Vagina (tissue), 2 donors: Measurements from ENCODE around the gene NRL.

Experiments
- POLR2AphosphoS5 ChIP-seq, 2 donors: sonication (generic); formaldehyde crosslinking; IDR thresholded peaks; one replicate each; pipeline ENCODE4 v1.9.0; 2017; ENCODE audit warnings: antibody characterized with exemption in 2 of 2, mild to moderate bottlenecking in 2 of 2, low read depth in 1 of 2; ENCODE audit not compliant: insufficient read depth in 1 of 2
- TF ChIP-seq, protein P1 (sequence below), 3 experiments: fragments of 450-650 bp in 2 of 3; fragments of 200-600 bp in 1 of 3; sonication (generic) in 1 of 3; IDR thresholded peaks; one replicate each; pipeline ENCODE4 v1.5.1; 2017 to 2019; ENCODE audit warnings: antibody characterized with exemption in 3 of 3, mild to moderate bottlenecking in 2 of 3, moderate library complexity in 2 of 3

DNA sequence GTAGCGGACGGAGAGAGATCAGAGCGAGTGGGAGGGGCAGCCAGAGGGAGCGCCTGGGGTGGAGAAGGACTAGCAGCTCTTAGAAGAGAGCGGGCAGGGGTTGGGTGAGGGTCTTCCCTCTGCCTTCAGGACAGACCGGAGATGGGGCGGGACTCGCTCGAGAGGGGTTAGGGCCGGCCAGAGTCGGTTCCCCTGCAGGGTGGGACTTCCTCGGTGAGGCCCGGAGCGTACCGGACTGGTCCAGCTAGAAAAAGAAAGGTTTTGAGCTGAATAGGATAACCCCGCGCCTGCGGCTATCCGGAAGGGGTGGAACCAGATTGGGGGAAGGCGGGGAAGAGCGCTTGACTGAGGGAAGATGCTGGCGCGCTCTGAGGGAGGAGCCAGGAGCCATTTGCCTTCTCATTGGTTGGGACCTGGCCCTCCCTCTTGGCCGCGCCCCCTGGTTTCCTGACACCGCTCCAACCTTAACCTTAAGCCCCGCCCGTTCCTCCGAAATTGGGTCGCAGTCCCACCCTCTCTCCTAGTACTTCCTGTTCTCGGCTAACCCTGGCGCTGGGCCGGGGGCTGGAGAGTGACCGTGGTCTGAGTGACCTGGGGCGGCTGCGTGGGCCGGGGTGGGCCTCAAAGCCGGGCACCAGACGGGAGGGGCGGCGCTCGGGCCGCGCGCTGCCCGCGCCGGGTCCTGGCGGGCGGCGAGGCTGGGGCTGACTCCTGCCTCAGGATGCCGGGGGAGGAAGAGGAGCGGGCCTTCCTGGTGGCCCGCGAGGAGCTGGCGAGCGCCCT lies 32.4 kb upstream of the NRL start, which contains the start of gene RNF31:
- TF ChIP-seq, protein P1, sequence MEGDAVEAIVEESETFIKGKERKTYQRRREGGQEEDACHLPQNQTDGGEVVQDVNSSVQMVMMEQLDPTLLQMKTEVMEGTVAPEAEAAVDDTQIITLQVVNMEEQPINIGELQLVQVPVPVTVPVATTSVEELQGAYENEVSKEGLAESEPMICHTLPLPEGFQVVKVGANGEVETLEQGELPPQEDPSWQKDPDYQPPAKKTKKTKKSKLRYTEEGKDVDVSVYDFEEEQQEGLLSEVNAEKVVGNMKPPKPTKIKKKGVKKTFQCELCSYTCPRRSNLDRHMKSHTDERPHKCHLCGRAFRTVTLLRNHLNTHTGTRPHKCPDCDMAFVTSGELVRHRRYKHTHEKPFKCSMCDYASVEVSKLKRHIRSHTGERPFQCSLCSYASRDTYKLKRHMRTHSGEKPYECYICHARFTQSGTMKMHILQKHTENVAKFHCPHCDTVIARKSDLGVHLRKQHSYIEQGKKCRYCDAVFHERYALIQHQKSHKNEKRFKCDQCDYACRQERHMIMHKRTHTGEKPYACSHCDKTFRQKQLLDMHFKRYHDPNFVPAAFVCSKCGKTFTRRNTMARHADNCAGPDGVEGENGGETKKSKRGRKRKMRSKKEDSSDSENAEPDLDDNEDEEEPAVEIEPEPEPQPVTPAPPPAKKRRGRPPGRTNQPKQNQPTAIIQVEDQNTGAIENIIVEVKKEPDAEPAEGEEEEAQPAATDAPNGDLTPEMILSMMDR (IDR thresholded peaks at IDR 0.05): no peak
- peak; percentile 77 to 93 for TF ChIP-seq POLR2AphosphoS5 (IDR thresholded peaks at IDR 0.05; ENCODE audit: insufficient read depth in 1 of 2, low read depth in 1 of 2)
